Right forelimb (tissue), 1 donor: Measurements from ENCODE around the gene CD9.
"Not testable (repeated sequence)": the region's sequence is repeated elsewhere in the genome, so short reads cannot be mapped to it uniquely, and the experiment has no call there.

Experiments used
- DNase-seq: peaks from one replicate; pipeline ENCODE4 v3.0.0-alpha.2; 2018

Gene CD9

GRCh38 chr12:6200256-6201212 lies at the start of gene CD9:
Gene CD9, plus strand, starts transcription at chr12:6200400. Its CDS starts 100 bp downstream, at chr12:6200500.
- peak; percentile 74 for DNase-seq

GRCh38 chr12:6154730-6155459 lies 45.3 kb upstream of the CD9 start:
- no peak for DNase-seq

GRCh38 chr12:6157482-6157881 lies 42.7 kb upstream of the CD9 start:
- DNase-seq, result no peak

- no peak for DNase-seq
These were observed 41.9 kb upstream of the CD9 start for GRCh38 chr12:6158255-6158654.

GRCh38 chr12:6158749-6159148 lies 41.5 kb upstream of the CD9 start:
- DNase-seq, result no peak

GRCh38 chr12:6159166-6160011 lies 40.8 kb upstream of the CD9 start:
- not testable (repeated sequence) for DNase-seq

- not testable (repeated sequence) for DNase-seq
These were observed 40.1 kb upstream of the CD9 start for GRCh38 chr12:6160049-6160649.

- DNase-seq, result no peak
These were observed 38.9 kb upstream of the CD9 start for GRCh38 chr12:6161124-6161882.

GRCh38 chr12:6163416-6164060 lies 36.7 kb upstream of the CD9 start:
- DNase-seq, result no peak

- no peak for DNase-seq
These were observed 34.8 kb upstream of the CD9 start for GRCh38 chr12:6165395-6165794.

- no peak for DNase-seq
These were observed 33.4 kb upstream of the CD9 start for GRCh38 chr12:6166808-6167207.

GRCh38 chr12:6167327-6168280 lies 32.6 kb upstream of the CD9 start:
- DNase-seq, result no peak

- no peak for DNase-seq
These were observed 28.7 kb upstream of the CD9 start for GRCh38 chr12:6171409-6172015.

- no peak for DNase-seq
These were observed 28.1 kb upstream of the CD9 start for GRCh38 chr12:6172086-6172485.

GRCh38 chr12:6172862-6173261 lies 27.3 kb upstream of the CD9 start:
- DNase-seq, result no peak

- DNase-seq, result no peak
These were observed 22.4 kb upstream of the CD9 start for GRCh38 chr12:6177642-6178358.

- DNase-seq, result no peak
These were observed 21.0 kb upstream of the CD9 start for GRCh38 chr12:6178981-6179761.
